GM12875 (cell line): Measurements from ENCODE around the gene CSN1S1.

Source experiments
- H3K4me3 ChIP-seq: one replicate; pipeline ENCODE4 v1.5.1; 2011; ENCODE audit warnings: low read depth, low read length, control low read depth
- TF ChIP-seq, protein P1 (sequence below): IDR thresholded peaks from 2 replicates; pipeline ENCODE4 v1.5.1; 2011; ENCODE audit warnings: low read depth, mild to moderate bottlenecking, control low read depth, inconsistent platforms, low read length, moderate library complexity, borderline replicate concordance; ENCODE audit not compliant: insufficient read depth

Gene CSN1S1, protein sequence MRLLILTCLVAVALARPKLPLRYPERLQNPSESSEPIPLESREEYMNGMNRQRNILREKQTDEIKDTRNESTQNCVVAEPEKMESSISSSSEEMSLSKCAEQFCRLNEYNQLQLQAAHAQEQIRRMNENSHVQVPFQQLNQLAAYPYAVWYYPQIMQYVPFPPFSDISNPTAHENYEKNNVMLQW

DNA sequence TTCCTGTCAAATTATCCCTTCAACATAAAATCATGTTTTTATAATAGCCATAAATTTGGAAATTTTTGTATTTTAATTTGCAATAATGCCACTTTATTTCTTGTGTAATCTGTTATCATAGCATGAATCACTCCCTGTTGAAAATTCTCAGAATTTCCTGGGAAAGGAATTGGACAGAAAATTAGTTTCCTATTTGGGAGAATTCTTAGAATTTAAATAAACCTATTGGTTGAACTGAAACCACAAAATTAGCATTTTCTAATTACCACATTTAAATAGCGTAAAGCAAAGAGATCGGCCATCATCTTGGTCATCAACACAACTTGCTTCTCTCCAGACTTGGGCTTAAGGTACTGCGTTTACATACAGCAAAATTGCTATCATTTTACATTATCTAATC lies at the start of gene CSN1S1:
TSS of gene CSN1S1 (plus strand) at position 301 of the 400 bp plus-strand sequence. CDS start 1,488 bp downstream, outside the sequence.
- TF ChIP-seq, protein P1, sequence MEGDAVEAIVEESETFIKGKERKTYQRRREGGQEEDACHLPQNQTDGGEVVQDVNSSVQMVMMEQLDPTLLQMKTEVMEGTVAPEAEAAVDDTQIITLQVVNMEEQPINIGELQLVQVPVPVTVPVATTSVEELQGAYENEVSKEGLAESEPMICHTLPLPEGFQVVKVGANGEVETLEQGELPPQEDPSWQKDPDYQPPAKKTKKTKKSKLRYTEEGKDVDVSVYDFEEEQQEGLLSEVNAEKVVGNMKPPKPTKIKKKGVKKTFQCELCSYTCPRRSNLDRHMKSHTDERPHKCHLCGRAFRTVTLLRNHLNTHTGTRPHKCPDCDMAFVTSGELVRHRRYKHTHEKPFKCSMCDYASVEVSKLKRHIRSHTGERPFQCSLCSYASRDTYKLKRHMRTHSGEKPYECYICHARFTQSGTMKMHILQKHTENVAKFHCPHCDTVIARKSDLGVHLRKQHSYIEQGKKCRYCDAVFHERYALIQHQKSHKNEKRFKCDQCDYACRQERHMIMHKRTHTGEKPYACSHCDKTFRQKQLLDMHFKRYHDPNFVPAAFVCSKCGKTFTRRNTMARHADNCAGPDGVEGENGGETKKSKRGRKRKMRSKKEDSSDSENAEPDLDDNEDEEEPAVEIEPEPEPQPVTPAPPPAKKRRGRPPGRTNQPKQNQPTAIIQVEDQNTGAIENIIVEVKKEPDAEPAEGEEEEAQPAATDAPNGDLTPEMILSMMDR, result no peak
- H3K4me3 ChIP-seq, result no peak within 1 kb of the TSS

DNA sequence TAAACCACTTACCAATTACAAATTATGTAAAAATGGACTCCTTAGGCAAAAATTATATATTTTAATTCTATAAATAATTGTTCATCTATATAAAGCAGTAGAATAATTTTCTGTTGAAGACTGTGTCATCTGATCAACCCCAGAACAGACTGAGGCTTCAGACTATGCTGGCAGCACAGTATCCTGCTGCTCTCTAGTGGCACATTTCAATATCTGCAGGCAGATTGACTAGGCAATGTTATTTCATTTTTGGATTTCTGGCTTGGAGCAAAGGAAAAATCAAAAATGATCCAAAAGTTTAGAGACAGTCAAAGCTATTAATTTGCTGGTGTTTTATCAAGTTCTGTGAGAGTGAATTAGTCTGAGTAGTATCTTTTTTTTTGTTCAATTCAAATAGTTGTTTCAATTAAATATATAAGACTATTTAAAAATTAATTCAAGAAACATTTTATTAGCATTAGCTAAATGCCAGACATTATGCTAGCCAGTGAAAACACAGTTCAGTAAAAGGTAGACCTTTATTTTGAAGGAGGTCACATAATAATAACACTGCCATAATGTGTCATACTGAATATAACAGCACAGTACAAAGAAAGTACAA lies 49.6 kb upstream of the CSN1S1 start:
- H3K4me3 ChIP-seq, result no peak overlapping the region
- TF ChIP-seq, protein P1, result peak; percentile 63; the same call in 1 of the 2 replicates

DNA sequence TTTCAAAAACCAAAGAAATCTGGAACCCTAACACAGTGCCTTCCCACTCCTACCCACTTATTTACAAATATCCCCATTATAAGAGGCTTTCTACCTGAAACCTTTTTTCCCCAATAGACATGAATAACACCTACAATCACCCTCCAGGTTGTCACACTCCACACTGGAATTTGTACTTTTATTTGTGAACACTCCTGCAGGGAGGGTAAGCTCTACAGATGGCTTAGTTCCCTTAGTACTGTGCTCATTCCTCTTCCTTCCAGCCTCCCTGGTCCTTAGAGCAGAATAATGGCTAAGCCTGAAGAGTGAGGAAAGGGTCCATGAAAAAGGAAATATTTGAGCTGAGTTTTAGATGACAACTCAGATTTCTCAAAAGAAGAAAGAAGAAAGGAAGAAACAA lies 48.7 kb upstream of the CSN1S1 start:
- H3K4me3 ChIP-seq, result no peak overlapping the region
- TF ChIP-seq, protein P1, result no peak

DNA sequence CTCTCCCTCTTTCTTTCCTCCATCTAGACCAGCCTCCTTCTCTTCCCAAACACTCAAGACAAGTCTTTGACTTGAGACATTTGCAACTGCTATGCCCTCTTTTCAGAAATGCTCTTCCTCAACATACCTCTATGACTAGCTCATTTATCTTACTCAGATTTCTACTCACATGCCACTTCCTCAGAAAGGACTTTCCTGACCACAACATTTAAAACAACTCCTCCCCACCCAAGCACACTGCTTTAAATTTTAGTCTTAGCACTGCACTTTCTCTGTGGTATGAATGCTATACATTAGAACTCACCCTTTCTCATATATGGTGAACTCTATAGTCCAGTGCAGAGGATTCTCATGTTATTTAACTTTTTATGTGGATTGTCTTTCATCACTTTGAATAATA lies 42.5 kb upstream of the CSN1S1 start:
- TF ChIP-seq, protein P1, result no peak
- no peak overlapping the region for H3K4me3 ChIP-seq

DNA sequence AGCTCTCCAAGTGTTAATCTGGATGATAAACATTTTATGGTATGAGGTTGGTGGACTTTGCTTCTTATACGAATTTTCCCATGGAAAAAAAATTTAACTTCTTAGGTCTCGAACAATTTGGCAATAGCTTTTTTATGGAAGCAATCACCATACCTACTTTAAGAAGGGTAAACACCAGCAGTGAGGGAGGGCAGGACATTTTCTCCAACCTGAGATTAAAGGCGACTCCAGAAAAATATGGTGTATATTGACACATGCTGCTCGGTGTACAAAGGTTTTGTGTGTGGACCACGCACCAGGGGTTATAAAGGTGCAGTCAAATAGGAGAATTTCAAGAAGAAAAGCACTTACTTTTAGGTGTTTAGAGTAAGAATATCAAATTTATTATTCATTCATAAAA lies 36.7 kb upstream of the CSN1S1 start:
- H3K4me3 ChIP-seq, result no peak overlapping the region
- TF ChIP-seq, protein P1, result no peak

DNA sequence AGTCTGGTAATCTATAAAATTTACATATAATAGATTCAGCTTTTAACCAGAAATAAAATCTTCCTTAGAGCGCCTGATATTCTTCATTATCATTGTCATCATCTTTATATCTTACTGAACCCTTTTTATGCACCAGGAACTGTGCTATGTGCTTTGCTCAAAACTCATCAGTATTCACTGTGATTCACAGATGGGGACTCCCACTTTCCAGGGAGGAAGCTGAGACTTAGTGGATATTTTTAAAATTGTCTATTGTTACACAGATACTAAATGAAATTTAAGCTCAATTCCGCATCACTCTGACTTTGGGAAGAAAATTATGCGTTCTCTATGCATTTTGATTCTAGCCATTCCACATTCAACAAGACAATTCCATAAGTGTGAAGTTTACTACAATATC lies 36.1 kb upstream of the CSN1S1 start:
- H3K4me3 ChIP-seq, result no peak overlapping the region
- TF ChIP-seq, protein P1, result no peak

DNA sequence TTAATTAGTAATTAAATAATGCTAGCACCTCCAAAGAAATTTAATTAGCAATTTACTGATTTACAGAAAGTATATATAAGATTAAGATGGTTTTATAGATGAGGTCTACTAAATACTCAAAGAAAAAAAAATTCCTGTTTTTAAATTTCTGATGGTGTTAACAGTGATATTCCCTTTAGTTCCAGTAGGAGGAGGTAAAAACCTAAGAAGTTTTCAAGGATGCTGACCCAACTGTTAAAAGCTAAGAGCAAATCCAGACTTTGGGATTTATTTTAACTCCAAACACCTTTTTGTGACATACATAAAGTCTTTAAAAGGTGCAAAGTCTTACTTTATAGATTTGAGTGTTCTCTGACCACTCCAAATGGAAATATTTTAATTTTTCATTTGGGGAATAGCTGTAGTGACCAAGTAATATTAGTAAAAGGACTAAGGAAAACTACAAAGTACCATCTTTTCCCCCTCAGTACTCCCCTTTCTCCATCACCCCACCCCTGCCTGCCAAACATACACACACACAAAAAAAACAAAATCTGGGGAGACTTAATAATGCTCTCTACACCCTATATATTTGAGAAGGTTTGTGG lies 34.2 kb upstream of the CSN1S1 start:
- TF ChIP-seq, protein P1, result 0 out of 2 replicates have a peak, but pooled peaks have one; percentile 28
- H3K4me3 ChIP-seq, result no peak overlapping the region
